ENCODE results near the gene KCNIP4.

GRCh38 chr4:21134994-21135393, 813.6 kb downstream of the KCNIP4 start:
- TF ChIP-seq POLR2A (IDR thresholded peaks at IDR 0.05) (no peak), CTCF (IDR thresholded peaks at IDR 0.05) (peak in 2 of 4 donors; percentile 6 to 16)
